Hindlimb muscle (tissue), 1 donor: ENCODE results near the gene CHRM1. TPM values are rescaled to one million over a fixed set of nuclear protein-coding genes. Genes with fewer than 3 reads are reported as not detected.

ENCODE experiments used
- DNase-seq: peaks from one replicate; pipeline ENCODE4 v3.0.0-alpha.2; 2013
- polyA plus RNA-seq: library from polyadenylated mRNA; unstranded; fragments of 120-200 nt; gene quantifications from one replicate; pipeline ENCODE4 v1.2.1, GENCODE V29; 2013; ENCODE audit not compliant: insufficient read length

CHRM1 gene
- polyA plus RNA-seq, 1 donor, result not detected

DNA sequence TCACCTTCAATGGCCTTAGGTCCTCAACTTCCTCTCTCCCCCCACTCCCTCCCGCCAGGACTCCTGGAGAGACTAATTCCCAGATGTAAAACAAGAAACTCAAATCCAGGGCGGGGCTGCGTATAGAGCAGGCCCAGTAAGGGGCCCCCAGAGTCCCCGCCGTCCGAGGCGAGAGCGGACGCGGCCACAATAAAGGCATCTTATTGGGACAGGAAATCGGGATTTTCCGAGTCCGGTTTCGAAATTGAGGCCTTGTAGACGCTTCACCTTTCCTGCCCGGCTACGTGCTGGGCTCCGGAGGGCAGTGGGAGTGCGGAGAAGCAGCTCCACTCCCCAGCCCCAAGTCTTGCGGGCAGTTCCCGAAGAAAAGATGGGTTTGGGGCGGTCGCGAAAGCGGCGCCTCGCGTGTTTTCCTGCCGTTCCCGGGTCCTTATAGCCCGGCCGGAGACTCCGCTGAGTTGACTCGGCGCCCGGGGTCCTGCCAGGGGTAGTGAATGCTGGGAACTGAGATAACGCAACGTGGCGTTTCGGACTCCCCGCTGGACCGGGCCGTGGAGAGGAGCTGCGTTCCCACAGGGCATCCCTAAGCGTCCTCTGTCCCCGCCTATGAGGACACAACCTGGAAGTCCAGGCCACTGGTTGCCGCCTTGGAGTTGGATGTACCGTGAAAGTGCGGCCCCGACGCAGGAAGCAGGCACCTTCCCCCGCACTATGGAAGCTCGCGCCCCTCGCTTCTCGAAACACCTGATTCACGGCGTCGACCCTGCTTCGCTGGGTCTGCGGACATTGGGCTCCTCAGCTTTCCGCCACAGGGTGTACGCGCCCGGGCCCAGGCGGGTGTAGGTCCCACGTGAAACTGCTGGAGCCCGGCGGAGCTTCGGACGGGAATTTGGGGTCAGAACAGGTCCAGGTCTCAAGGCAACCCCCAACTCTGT is 4.8 kb upstream of the CHRM1 start:
- DNase-seq, result no peak

DNA sequence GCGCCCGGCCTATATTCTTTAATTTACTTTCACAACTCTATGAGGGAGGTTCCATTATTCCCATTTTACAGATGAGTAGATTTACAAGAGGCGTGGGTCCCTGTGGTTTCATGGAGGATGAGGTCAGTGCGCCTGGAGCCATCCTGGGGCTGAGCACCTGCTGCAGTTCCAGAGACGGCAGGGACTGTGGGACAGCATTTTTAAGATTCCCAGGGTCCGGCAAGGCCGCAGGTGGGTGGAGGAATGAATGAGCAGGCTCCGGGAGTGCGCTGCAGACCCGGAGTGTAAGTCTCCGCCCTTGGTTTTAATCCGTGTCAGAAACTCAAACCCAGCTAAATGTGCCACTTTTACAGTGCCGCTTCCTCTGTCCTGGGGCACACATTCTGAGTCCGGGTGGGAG is 4.1 kb upstream of the CHRM1 start:
- DNase-seq, result no peak

DNA sequence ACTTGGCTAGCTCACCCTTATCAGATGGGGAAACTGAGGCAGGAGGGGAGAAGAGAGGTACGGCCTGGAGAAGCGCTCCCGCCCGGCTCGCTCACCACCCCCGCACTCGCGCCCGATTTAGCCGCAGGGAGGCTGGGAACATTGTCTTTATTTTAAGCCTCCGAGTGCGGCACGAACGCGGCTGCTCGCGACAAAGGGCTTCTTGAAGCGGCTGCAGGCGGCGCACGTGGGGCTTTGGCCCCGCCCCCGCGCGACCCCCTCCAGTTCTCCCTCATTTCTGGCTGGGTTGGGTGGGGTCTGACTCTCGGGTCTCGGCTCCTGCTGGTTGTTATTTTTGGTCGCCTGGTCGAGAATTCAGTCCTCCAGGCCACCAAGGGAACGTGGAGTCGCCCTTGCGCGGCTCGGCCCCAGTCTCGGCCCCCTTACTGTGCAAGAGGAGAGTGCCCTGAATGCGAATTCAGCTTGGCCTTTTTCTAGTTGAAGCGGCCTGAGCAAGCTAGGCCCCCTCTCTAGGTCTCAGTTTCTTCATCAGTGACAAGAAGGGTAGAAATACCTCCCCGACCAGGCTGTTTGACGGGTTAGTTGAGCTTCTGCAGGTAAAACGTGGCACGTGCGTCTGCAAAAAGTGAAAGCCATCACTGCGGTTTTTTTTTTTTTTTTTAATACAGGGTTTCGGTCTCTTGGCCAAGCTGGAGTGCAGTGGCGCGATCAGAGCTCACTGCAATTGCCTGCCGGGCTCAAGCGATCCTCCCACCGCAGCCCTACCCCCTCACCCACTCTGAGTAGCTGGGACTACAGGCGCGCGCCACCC is 2.6 kb upstream of the CHRM1 start:
- DNase-seq, result no peak

DNA sequence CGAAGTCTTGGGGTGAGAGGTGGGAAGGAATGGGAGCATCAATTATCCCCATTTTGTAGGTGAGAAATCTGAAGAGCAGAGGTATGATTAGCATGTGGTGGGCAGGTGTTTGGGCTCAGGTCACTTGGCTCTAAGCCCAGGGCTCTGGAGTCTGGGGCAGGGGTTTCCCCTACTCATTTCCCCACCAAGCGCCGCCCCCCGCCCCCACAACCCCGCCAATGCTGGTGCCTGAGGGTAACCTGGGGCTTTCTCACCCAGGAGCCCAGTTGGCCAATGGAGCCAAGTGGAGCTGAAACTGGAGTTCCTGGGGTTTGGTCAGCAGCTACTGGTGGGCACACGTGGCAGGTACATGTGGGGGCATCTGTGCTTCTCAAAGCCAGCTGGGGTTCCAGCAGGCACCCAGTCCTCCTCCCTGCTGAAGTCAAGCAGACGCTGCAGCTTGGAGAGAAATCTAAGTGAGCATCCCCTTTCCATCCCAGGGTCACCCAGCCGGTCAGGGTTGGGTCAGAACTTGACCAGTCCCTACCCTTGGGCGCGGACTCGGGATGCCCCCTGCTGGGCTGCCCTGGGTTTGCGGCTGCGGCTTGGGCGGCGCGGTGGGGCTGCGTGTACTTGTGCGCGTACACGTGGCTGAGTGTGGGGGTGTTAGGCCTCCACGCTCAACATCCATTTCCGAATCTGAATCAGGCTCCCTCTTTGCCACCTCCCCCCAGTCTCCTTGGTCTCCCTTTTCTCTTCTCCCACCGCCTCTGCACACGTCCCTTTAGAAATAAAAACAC is 1.7 kb upstream of the CHRM1 start:
- no peak for DNase-seq

DNA sequence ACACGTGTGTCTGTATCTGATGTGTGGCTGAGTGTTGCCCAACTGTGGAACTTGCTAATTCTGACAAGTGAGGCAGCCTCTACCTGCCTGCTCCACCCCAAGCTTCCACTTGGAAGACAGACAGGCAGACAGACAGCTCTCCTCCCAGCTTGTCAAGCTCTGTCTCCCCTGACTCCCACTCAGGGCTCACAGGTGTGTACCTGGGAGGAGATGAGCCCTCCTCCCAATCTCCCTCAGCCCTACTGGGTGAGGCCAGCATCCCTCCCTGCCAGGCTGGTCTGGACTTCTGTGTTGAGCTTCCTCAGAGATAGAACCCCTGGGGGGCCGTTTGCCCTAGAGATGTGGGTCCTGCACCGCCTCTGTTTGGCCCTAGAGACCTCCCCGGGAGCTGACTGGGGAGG is 1.0 kb upstream of the CHRM1 start:
- DNase-seq, result no peak

DNA sequence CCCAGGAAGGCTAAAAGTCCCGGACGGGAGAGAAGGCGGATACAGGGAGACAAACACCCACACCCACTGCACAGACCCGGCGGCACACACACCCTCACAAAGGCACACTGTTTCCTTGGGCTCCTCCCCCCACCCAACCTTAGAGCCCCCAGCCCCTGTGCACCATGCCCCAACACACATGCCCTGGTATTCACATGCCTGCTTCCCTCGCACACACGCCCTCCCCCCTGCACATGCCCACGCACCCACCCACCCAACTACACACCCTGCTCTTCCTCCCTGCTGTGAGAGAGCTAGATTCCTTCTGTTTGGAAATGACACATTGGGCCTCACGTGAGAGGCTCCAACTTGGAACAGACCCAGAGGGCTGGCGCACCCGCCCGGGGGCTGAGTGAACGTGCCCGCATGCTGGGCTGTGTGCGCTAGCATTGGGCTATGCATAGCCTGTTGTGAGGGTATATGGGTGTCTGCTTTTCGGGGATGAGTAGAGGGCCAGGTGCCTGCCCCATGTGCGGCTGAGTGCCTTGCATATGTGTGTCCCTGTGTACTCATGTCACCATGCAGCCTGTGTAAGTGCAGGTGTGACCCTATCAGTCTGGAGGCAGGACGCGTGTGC is 518 bp upstream of the CHRM1 start:
- no peak for DNase-seq

DNA sequence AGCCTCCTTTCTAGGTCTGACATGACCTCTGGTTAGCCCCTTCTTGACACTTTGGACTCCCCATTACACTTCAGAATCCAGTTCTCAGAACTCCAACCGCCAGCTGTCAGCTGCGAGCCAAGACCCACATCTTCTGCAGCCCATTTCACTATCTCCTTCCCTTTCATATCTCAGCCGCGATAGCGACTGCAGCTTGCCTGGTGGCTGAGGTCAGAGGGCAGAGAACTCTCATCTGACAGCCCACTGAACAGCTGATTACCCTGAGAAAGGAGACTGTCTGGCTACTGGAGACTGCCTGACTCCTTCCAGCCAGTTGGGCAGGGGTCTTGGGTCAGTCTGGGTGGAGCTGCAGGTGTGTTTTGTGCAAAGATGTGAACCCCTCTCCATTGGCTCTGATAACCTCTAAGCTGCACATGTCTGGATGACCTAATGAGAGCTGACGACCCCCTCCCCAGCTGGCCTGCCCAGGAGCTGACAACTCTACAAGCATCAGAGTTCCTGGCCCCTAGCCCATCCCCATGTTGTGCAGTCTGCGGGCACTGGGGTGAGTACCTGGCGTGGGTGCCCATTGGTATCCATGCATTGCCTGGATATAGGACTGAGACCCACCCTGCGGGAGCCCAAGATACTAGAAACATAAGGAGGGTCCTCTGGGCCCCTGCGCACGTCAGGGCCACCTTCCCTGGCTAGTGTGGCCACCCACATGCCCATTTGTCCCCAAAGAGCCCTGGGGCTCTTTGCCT is 1.1 kb downstream of the CHRM1 start:
- no peak for DNase-seq

DNA sequence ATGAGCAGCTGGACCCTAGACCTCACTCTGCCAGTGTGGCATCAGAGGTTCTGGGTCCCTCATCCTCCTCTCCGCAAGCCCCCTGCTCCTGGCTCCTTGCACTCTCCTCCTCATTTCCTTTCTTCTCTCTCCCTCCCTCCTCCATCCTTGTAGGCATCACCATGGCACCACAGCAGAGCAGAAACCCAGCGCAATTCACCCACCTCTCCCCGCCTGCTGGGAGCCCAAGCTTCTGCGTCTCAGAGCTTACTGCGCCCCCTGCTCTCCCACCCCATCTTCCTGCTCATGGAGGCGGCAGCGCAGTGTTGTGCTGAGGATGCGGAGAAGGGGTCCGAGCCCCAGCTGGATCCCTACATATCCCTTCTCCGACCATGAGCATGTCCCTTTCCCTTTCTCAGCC is 1.7 kb downstream of the CHRM1 start:
- no peak for DNase-seq

DNA sequence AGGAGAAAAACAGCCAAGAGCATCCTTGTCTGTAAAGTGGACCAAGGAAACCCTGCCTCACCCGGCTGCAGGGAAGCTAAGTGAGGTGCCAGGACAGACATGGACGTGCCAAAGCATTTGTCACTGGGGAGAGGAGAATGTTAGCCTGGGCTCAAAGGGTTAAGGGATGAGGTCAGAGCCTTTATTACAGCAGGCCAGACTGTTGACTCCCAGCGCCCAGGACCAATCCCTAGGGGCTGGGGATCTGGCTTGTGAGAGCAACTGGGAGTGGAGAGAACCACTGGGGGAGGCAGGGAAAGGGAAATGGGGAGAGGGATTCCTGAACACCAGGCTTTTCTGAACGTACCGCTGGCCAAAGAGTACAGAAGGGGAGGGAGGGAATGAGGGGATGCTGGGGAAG is 2.6 kb downstream of the CHRM1 start:
- no peak for DNase-seq

DNA sequence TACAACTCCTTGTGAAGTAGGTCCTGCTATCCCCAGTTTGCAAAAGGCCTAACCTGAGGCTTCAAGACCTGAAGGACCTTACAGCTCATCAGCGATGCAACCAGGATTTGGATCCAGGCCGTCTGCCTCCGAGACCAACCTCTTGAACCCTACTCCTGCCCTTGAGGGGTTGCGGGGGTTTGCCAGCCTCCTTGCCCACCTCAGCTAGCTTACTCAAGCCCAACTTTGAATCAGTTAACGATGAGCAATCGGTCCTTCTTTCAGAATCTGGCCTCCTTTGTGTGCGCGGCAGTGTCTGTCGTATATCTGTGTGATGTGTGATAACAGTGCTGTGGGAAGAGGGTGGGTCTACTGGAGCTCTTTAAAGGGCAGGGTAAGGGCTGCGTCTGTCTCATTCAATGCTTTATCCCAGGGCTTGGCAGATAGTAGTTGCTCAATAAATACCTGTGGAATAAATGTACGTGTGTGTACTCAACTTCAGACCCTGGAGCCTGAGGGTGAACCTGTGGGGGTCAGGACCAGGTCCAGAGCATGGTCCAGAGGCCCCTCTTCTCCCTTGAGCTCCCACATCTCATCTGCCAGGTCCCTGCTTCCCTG is 3.2 kb downstream of the CHRM1 start:
- no peak for DNase-seq

DNA sequence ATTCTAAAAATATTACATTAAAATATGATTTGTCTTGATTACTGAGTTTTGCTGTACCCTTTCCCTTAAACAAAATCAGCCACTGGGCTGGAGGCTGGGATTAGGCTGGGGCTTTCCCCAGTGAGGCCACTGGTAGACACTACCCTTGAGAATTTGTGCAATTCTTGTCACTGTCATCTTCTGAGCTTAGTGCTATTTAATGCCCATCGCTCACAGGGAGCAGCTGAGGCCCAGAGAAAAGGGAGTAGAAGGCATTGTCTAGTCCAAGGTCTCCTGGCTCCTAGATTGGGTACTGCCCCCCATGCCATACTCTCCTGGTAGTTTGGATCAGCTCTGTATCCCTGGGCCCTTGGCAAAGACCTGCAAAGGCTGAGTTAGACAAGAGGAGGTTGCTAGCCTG is 6.7 kb downstream of the CHRM1 start:
- no peak for DNase-seq

DNA sequence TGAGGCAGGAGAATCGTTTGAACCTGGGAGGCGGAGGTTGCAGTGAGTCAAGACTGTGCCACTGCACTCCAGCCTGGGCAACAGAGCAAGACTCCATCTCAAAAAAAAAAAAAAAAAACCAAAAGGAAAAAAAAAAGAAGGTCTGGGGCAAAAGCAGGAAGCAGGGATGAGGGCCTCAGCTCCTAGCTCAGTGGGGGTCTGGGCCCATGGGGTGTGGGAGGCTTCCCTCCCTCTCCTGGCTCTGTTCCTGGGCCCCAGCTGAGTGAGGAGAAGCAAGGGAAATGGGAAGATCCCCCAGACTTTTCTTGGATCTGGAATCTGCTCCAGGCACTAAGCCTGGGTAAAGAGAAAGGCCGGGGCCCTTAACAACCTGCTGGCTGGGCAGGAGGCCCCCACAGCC is 8.9 kb downstream of the CHRM1 start:
- DNase-seq, result no peak

DNA sequence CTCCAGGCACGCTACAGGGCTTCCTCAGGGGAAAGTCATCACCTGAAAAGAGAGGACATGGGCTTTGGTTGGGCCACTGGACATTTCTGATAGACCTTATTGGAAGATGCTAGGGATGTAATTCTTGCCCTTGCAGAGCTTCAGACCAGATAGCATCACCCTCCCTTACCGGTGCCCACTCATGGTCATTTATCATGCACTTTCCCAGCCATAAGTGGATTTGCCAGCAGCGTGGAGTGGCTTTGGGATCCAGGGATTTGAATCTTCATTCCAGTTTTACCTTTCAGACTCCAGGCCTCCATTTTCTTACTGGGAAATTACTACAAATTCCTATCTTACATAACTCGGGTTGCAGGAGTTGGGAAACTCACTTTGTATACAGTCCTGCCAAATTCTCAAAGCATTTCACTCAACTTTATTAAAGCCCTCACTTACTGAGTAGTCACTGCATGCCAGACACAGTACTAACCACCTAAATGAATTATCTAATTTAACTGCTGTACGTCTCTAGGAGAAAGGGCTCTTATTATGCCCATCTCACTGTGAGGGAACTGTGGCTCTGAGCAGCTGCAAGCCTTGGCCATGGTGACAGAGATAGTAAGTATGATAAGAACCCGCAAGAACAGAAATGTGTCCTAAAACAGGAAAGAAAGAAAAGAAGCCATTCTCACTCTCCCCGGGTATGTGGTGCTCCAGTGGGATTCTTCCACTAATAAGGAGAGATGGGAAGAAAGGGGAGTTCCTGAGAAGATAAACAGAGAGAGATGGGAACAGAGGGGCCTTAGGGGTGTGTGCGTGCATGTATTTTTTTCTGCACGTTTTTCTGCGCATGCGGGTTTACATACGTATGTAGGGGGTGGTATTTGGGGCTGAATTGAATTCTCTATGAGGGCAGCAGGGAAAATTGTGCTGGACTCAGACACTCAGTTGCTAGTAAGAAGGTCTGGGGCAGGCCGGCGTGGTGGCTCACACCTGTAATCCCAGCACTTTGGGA is 9.7 kb downstream of the CHRM1 start:
- DNase-seq, result no peak

DNA sequence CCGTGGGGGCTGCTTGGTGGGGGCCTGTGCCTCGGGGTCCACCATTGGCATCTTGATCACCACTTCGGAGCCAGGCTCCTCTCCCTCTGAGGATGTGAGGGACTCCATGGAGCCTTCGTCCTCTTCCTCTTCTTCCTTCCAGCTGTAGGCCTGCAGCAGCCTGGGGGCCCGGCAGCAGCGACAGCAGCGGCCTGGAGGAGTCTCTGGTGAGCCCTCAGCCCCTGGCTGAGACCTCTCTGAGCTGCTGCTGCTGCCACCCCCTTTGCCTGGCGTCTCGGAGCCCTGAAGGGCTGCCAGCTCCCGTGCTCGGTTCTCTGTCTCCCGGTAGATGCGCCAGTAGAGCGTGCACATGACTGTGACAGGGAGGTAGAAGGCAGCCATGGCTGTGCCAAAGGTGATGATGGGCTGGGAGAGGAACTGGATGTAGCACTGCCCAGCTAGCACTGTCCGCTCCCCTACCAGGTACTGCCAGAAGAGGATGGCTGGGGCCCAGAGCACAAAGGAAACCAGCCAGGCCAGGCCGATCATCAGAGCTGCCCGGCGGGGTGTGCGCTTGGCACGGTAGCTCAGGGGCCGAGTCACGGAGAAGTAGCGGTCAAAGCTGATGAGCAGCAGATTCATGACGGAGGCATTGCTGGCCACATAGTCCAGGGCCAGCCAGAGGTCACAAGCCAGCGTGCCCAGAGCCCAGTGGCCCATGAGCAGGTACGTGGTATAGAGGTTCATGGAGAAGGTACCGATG is 10.9 kb downstream of the CHRM1 start:
- DNase-seq, result no peak

DNA sequence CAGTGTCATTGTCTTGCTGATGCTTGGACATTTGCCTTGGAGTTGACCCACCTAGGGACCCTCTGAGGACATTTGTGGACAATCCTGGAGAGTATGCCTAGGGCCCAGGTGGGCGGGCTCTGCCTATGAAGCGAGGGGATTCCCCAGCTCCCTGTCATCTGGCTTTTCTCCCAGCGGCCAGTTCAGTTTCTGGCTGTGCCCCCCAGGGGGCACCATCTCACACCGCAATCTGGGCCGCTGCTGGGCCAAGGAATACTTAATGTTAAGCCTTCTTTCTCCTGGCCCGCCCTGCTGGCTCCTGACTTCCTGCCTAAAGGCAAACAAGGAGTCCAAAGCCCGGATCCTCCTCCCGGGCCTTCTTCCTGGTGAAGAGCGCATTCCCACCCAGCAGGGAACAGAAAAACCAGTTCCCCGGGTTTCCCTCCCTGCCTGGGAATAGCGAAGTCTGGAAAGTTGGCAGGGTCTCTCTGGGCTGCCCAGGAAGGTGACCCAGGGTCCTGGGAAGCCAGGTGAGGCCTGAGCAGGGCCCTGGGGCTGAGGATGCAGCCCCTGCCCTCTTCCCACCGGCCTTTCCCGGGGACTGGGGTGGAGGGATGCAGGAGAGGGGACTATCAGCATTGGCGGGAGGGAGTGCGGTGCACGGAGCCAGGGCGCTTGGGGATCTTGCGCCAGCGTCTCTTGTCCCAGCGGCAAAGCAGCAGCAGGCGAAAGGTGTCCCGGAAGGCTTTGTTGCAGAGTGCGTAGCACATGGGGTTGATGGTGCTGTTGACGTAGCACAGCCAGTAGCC is 11.9 kb downstream of the CHRM1 start:
- peak; percentile 53 for DNase-seq

DNA sequence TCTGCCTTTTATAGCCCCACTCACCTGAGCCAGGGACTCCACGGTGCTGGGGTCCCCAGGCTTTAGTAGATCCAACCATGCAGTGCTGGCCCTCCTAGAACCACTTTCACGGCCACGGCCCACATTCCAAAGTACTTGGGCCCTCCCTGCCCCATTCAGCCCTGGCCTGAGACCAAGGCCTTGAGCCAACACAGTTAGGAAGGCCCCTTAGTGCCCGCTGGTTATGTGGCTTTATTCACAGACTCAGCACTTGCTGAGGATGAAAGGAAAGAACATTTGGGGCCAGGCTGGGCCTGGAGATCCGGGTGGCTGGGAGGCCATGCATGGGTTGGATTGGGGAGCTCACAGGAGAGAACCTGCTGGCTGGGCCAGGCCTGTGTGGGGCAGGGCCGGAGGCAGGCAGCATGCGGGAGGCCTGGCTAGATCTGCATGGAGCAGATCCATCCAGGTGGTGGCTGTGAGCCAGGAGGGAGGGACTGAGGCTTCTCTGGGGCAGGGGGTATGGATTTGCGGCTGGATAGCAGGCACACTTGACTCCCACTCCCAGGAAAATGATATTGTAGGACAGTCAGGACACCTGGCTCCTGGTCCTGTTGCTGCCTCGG is 12.6 kb downstream of the CHRM1 start:
- DNase-seq, result no peak

DNA sequence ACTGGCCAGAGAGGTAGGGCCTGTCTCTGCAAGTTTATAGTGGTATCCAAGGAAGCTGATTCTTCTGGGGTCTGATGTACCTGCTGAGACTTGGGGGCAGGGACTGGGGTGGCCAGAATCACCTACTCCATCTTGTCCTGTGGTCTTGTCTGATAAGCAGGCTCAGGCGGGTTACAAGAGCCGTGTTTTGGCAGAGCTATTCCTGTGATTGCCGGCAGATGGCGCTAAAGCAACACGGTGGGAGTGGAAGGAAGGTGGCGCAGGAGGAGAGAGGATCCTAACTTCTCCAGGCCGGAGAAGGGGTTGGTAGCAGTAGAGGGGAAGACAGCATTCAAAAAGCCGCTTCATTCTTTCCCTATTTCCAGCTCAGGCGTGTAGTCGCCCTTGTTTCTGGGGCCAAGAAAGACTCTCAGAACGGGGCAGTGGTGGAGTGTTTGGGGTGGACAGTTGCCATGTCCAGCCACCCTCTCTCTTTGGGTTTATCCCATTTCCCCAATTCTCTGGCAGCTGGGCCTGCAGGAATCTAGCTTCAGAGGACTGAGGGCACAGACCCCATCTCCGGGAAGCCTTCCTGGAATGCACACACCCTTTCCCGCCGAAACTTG is 15.1 kb downstream of the CHRM1 start:
- DNase-seq, result peak; percentile 83

DNA sequence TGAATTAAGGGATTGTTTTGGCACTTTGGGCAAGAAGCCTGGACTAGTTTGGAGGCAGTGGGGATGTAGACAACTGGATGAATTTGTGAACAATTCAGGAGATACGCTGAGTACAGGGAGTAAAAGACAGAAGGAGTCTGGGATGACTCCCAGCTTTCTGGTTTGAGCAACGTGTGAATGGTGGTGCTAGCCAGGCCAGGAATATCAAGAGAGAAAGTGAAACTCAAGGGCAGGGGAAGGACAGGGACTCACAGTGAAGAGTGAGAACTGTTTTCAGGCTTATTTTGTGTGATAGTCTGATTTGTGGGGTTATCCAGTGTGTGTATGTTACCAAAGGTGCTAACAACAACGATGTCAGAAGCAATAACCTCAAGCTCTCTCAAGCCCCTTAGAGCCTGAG is 15.9 kb downstream of the CHRM1 start:
- DNase-seq, result no peak
